Psoas muscle (tissue), 8 donors: ENCODE results near the gene IFI6. TPM values are rescaled to one million over a fixed set of nuclear protein-coding genes. Genes with fewer than 3 reads are reported as not detected.

Experiments used
- ATAC-seq, 4 donors: fragments of 200-7000 bp; cut with Tn5 transposase; one replicate each; pipeline ENCODE4 v1.9.1; 2020; ENCODE audit warnings: moderate library complexity in 3 of 4, mild to moderate bottlenecking in 2 of 4
- DNase-seq, 2 donors: peaks; one replicate each; pipeline ENCODE4 v3.0.0-alpha.2; 2020
- H3K27ac ChIP-seq: fragments of 200-600 bp; one replicate; pipeline ENCODE4 v1.8.0; 2022
- H3K27me3 ChIP-seq, 3 donors: fragments of 200-600 bp in 1 of 3; one replicate each; pipeline versions ENCODE4 v1.6.1 to v1.8.0; 2013 to 2022; ENCODE audit warnings: low read length in 2 of 3, mild to moderate bottlenecking in 2 of 3, moderate library complexity in 1 of 3; ENCODE audit not compliant: insufficient read depth in 3 of 3
- H3K36me3 ChIP-seq, 2 donors: fragments of 200-600 bp in 1 of 2; one replicate each; pipeline versions ENCODE4 v1.6.1 to v1.8.0; 2013 to 2022; ENCODE audit warnings: low read depth in 1 of 2, mild to moderate bottlenecking in 1 of 2, moderate library complexity in 1 of 2; ENCODE audit not compliant: insufficient read depth in 1 of 2
- H3K4me1 ChIP-seq: fragments of 200-600 bp; one replicate; pipeline ENCODE4 v1.8.0; 2022
- H3K4me3 ChIP-seq: fragments of 200-600 bp; one replicate; pipeline ENCODE4 v1.8.0; 2022; ENCODE audit warnings: mild to moderate bottlenecking
- H3K9me3 ChIP-seq: fragments of 200-600 bp; one replicate; pipeline ENCODE4 v1.8.0; 2022
- WGBS, 3 donors: extraction: QIAGEN DNeasy Blood & Tissue Kit; methylation state at CpG; one replicate each; pipeline versions ENCODE4 v1.1.6 to v1.1.7; 2013; 5-methylcytosine and 5-hydroxymethylcytosine counted together
- intact Hi-C, 2 donors: fragments of 100-400 bp; cut with DNase I; formaldehyde crosslinking; loops; one replicate each; pipeline versions ENCODE4 v1.11.0 to v1.14.2; 2022
- polyA plus RNA-seq, 3 donors: library from polyadenylated mRNA; stranded (reverse); fragments of 200-250 nt; gene quantifications; one replicate each; pipeline ENCODE4 v1.2.3, GENCODE V29; 2013
- total RNA-seq, 4 donors: library from RNA; stranded (reverse); fragmentation: NEBNext Ultra II Directional in 2 of 4; extraction: Animal tissue kit (Norgen Biotek cat#: 25700) in 2 of 4; gene quantifications; one replicate each; pipeline versions ENCODE4 v1.2.1 to v1.2.4, GENCODE V29; 2021 to 2023
- TF ChIP-seq, protein P1 (sequence below): fragments of 200-600 bp; IDR thresholded peaks from one replicate; pipeline ENCODE4 v1.8.0; 2022; ENCODE audit warnings: antibody characterized with exemption
- donor health status: healthy with polysubstance abuse.
- donor health status: DM: no; HTN: no; CAD: no; lungs with moderate emphysema.
- donor health status: Bipolar disorder and iron deficiency.
- donor health status: healthy.
- donor health status: DM: yes; HTN: yes; CAD: no.
- donor health status: DM: no; HTN: no; CAD: no.
- donor health status: DM: no; HTN: no; CAD: no.
- donor health status: DM: yes; HTN: yes; CAD: no.

Gene IFI6
- total and polyA plus RNA-seq, 7 donors: 7.8 to 25.8 (median 18.6) TPM

DNA sequence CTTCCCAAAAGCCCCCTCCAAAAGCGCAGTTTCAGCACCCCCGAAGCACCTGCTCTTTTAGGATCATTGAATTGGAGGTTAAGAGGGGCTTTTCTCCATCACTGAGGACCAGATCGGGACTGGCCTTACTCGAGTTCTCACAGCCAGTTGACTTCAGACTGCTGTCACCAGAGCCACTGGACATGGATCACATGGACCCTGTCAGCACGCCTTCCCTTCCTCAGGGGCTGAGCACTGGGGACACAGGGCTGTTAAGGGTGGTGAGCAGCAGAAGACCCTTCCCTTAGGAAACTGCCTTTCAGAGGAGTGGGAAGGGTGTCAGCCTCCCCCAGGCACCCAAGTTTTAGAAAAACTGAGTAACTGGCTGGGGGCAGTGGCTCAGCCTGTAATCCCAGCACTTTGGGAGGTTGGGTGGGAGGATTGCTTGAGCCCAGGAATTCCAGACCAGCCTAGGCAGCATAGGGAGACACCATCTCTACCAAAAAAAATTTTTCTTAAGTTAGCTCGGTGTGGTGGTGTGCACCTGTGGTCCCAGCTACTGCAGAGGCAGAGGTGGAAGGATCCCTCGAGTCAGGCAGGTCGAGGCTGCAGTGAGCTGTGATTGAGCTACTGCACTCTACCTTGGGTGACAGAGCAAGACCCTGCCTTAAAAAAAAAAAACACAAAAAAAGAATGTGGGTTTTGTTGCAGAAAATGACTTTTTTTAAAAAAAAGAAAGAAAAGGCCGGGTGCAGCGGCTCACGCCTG, 36.4 kb downstream of the IFI6 start:
- Histone ChIP-seq H3K4me1 (peaks cover 5% of the 10 kb centered on the region), H3K9me3 (no peaks in the 10 kb centered on the region), H3K27me3 (peaks cover 0 to 15% (median 7%) of the 10 kb centered on the region in 3 donors), H3K36me3 (no peaks in the 10 kb centered on the region), H3K27ac (no peak overlapping the region), H3K4me3 (no peak overlapping the region)
- TF ChIP-seq, protein P1, sequence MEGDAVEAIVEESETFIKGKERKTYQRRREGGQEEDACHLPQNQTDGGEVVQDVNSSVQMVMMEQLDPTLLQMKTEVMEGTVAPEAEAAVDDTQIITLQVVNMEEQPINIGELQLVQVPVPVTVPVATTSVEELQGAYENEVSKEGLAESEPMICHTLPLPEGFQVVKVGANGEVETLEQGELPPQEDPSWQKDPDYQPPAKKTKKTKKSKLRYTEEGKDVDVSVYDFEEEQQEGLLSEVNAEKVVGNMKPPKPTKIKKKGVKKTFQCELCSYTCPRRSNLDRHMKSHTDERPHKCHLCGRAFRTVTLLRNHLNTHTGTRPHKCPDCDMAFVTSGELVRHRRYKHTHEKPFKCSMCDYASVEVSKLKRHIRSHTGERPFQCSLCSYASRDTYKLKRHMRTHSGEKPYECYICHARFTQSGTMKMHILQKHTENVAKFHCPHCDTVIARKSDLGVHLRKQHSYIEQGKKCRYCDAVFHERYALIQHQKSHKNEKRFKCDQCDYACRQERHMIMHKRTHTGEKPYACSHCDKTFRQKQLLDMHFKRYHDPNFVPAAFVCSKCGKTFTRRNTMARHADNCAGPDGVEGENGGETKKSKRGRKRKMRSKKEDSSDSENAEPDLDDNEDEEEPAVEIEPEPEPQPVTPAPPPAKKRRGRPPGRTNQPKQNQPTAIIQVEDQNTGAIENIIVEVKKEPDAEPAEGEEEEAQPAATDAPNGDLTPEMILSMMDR: no peak
- intact Hi-C loops: no loop called here
- DNase-seq (peak in 1 of 2 donors; percentile 23), ATAC-seq (no peak)
- WGBS, 3 donors: 82 to 86% (median 85%) methylated on average over 11 of the region's 11 CpGs

DNA sequence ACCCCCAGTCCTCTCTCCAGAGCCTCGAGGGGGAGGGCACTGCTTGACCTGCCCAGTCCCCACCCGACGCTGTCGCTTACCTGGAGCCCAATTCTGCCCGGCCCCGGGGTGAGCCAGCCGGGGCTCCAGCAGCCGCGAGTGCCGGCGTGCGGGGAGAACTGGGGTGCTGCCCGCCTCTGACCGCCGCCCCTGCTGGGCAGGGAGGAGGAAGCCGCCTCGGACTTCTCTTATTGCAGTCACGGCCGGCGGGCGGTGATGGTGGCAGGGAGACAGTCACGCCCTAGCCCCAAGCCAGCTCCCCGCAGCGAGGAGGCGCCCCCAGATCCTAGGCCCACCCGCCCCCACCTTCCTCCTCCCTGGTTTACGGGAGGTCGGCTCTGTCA, 37.0 kb downstream of the IFI6 start, which contains the start of gene FGR:
Gene FGR, minus strand, starts transcription at position 201 of the 383 bp plus-strand sequence. CDS start 11,269 bp downstream, outside the sequence.
- Histone ChIP-seq H3K9me3 (no peaks in the 10 kb centered on the region), H3K27ac (peak within 1 kb of the TSS; percentile 41), H3K4me3 (peak within 1 kb of the TSS; percentile 60), H3K4me1 (peaks cover 5% of the 10 kb centered on the region), H3K36me3 (no peaks in the 10 kb centered on the region), H3K27me3 (peaks cover 0 to 15% (median 7%) of the 10 kb centered on the region in 3 donors)
- WGBS, 3 donors: 31 to 43% (median 33%) methylated on average over 22 to 28 of the region's 28 CpGs
- ATAC-seq (peak in 1 of 4 donors; percentile 40), DNase-seq (no peak)
- TF ChIP-seq, protein P1: no peak
- intact Hi-C loops: no loop called here

DNA sequence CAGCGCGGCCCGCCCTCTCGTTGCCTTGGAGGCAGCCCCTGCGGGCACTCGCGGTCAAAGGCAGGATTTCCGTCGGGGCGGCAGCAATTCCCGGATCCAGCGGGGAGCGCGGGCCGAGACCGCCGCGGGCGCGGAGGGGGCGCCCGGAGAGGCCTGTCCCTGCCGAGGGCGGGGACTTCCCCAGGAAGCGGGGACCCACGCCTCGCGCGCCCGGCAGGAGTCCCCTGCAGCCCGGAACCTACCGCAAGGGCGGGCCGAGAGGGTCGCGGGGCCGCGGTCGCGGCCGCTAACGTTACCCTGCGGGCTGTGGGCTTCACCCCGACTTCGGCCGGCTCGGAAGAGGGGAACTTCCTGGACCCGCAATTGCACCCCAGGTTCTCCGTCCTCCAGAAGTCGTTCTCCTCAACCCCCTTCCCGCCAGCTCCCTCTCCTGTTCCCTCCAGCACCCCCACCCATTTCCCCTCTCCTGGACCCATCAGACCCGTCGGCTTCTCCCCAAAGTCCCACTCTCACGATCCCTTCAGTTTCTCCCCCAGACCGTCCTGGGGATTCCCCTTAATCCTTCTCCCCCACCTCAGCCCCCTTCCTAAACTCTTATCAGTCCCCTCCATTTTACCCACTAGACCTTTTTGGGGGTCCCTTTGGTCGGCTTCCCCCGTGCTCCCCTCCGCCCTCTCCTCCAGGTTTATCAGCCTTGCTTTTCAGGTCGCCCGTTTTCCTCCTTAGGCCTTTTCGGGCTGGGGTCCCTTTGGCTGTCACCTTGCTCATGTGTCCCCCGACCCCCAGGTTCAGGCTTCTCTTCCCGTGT, 37.6 kb downstream of the IFI6 start:
- 6 to 10% (median 8%) methylated on average over 30 to 63 of the region's 63 CpGs for WGBS, 3 donors
- TF ChIP-seq, protein P1: no peak
- peak overlapping the region; percentile 41 for H3K27ac ChIP-seq
- no peaks in the 10 kb centered on the region for H3K36me3 ChIP-seq
- H3K4me1 ChIP-seq: peaks cover 6% of the 10 kb centered on the region
- intact Hi-C loops: no loop called here
- no peaks in the 10 kb centered on the region for H3K9me3 ChIP-seq
- DNase-seq (peak; percentile 58 to 74), ATAC-seq (peak; percentile 39 to 62 (median 46))
- peaks cover 0 to 15% (median 7%) of the 10 kb centered on the region in 3 donors for H3K27me3 ChIP-seq
- H3K4me3 ChIP-seq: peak overlapping the region; percentile 60

DNA sequence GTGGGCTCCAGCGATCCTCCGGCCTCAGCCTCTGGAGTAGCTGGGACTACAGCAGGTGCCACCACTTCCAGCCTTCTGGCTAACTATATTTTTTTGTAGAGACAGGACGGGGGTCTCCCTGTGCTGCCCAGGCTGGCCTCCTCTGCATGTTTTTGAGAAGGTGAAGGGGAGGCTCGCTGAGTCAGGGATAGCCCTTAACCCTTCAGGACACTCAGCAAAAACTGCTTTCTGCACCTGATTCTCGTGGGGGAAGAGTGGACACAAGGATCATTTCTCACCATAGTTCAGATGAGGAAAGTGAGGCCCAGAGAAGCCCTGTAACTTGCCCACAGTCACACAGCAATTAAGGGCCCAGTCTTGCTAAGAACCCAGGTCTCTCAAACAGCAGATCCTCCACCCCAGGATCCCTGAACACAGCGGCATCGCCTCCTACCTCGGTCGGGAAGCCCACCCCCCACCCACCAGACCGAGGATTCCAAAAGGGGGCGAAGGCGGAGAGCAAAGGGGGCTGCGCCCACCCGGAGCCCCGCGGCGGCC, 38.3 kb downstream of the IFI6 start:
- peaks cover 8% of the 10 kb centered on the region for H3K4me1 ChIP-seq
- ATAC-seq (no peak), DNase-seq (no peak)
- intact Hi-C loops: no loop called here
- peak overlapping the region; percentile 60 for H3K4me3 ChIP-seq
- no peaks in the 10 kb centered on the region for H3K36me3 ChIP-seq
- H3K27me3 ChIP-seq: peaks cover 0 to 15% (median 7%) of the 10 kb centered on the region in 3 donors
- 29 to 40% (median 30%) methylated on average over 14 to 17 of the region's 17 CpGs for WGBS, 3 donors
- H3K27ac ChIP-seq: peak overlapping the region; percentile 41
- TF ChIP-seq, protein P1: no peak
- no peaks in the 10 kb centered on the region for H3K9me3 ChIP-seq
